Measurements from ENCODE around the gene VTI1B.

DNA sequence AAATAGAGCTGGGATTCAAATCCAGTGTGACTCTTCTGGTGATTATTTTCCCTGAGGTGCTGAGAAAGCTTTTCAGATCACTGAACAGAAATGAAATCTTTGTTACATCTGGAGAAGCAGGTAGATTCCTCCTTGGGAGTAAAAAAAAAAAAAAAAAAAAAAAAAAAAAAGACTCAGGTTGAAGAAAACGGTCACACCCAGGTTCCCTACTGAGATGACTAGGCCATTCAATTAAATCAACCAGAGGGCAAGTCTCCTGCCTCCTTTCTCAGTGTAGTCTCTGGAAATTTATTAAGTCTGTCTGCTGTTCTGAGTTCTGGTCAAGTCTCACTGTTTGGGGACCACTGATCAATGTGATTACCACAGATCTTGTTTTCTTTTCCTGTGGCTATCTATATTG lies 30.7 kb downstream of the VTI1B start:
- TF ChIP-seq CTCF (IDR thresholded peaks at IDR 0.05), result no peak
- TF ChIP-seq EZH2 (IDR thresholded peaks at IDR 0.05), result no peak

All from neural progenitor cell (in vitro differentiated cells).